GM18505 (cell line): ENCODE data around the gene BCAM.

Source experiments
- ATAC-seq: cut with Tn5 transposase; IDR thresholded peaks from one replicate; pipeline ENCODE4 v1.9.1; 2021; ENCODE audit not compliant: unreplicated experiment
- POLR2A ChIP-seq: IDR thresholded peaks from 4 replicates; pipeline ENCODE4 v1.6.1; 2011; ENCODE audit warnings: borderline replicate concordance; ENCODE audit not compliant: insufficient read depth, insufficient read length; ENCODE audit errors: extremely low read depth

BCAM gene

GRCh38 chr19:44869733-44870470 lies 61.0 kb downstream of the BCAM start:
- ATAC-seq = no peak

More at GRCh38 chr19:44869733-44870470, 61.0 kb downstream of the BCAM start:
- TF ChIP-seq POLR2A = no peak
